GM12801 (cell line): ENCODE data around the gene LURAP1L.

ENCODE experiments used
- TF ChIP-seq, protein P1 (sequence below): IDR thresholded peaks from one replicate; pipeline ENCODE4 v1.5.1; 2011; ENCODE audit warnings: control low read depth; ENCODE audit not compliant: insufficient read length; ENCODE audit errors: extremely low read depth

LURAP1L gene

GRCh38 chr9:12812710-12813109, 37.9 kb downstream of the LURAP1L start:
- TF ChIP-seq, protein P1, sequence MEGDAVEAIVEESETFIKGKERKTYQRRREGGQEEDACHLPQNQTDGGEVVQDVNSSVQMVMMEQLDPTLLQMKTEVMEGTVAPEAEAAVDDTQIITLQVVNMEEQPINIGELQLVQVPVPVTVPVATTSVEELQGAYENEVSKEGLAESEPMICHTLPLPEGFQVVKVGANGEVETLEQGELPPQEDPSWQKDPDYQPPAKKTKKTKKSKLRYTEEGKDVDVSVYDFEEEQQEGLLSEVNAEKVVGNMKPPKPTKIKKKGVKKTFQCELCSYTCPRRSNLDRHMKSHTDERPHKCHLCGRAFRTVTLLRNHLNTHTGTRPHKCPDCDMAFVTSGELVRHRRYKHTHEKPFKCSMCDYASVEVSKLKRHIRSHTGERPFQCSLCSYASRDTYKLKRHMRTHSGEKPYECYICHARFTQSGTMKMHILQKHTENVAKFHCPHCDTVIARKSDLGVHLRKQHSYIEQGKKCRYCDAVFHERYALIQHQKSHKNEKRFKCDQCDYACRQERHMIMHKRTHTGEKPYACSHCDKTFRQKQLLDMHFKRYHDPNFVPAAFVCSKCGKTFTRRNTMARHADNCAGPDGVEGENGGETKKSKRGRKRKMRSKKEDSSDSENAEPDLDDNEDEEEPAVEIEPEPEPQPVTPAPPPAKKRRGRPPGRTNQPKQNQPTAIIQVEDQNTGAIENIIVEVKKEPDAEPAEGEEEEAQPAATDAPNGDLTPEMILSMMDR, result no peak

- TF ChIP-seq, protein P1, result no peak
These were observed 38.7 kb downstream of the LURAP1L start for GRCh38 chr9:12813533-12813932.

- TF ChIP-seq, protein P1, result no peak
These were observed 39.4 kb downstream of the LURAP1L start for GRCh38 chr9:12813960-12814876.

GRCh38 chr9:12814877-12815237, 40.0 kb downstream of the LURAP1L start:
- TF ChIP-seq, protein P1, result no peak

- TF ChIP-seq, protein P1, result no peak
These were observed 41.1 kb downstream of the LURAP1L start for GRCh38 chr9:12815888-12816287.

DNA sequence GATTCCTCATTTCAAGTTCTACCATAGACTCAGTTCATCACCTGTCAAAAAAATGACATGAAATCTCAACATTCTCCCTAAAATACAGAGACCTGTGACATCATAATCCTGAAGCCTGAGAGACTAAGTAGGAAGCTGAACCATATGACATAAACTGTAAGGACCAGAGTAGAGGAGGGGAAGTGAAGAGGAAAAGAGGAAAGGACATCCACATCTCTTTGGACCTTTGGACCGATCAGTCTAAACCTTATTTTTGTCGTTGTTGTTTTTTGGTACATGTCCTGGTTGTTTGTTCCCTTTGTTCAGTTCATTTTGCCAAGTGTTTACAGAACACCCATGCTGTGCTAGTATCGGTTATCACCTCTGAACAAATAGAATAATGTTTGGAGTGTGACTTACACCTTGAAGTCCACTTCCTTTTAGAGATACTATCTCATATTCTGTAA, 41.9 kb downstream of the LURAP1L start:
- TF ChIP-seq, protein P1, result no peak

GRCh38 chr9:12817702-12818101, 42.9 kb downstream of the LURAP1L start:
- TF ChIP-seq, protein P1, result no peak
